ENCODE measurements around the gene RPL36. TPM values are rescaled to one million over a fixed set of nuclear protein-coding genes. Genes with fewer than 3 reads are reported as not detected.
"Not testable (repeated sequence)": the region's sequence is repeated elsewhere in the genome, so short reads cannot be mapped to it uniquely, and the experiment has no call there.

RPL36 gene
- total RNA-seq, 1 donor from 2014 or later = 564 TPM

GRCh38 chr19:5727453-5728050 lies 37.5 kb downstream of the RPL36 start:
- no peak for DNase-seq
- H3K4me1 ChIP-seq = no peaks in the 10 kb centered on the region
- H3K27me3 ChIP-seq = no peaks in the 10 kb centered on the region
- intact Hi-C loops (cut with DNase I) = no loop called here
- no peak for TF ChIP-seq CTCF (IDR thresholded peaks at IDR 0.05)
- H3K36me3 ChIP-seq = no peaks in the 10 kb centered on the region
- no peak for ATAC-seq
- H3K4me3 ChIP-seq = no peak overlapping the region
- peaks cover 7% of the 10 kb centered on the region for H3K9me3 ChIP-seq
- H3K27ac ChIP-seq = no peak overlapping the region

- H3K27ac ChIP-seq; ATAC-seq; H3K4me1 ChIP-seq; H3K9me3 ChIP-seq; H3K36me3 ChIP-seq; H3K4me3 ChIP-seq; DNase-seq; H3K27me3 ChIP-seq; intact Hi-C loops (cut with DNase I): not testable (repeated sequence)
These were observed 43.1 kb downstream of the RPL36 start for GRCh38 chr19:5733172-5733571.

- no peak for DNase-seq
- intact Hi-C loops (cut with DNase I) = no loop called here
- Histone ChIP-seq H3K27me3 (no peaks in the 10 kb centered on the region), H3K4me3 (no peak overlapping the region), H3K4me1 (no peaks in the 10 kb centered on the region), H3K9me3 (no peaks in the 10 kb centered on the region), H3K27ac (no peak overlapping the region), H3K36me3 (no peaks in the 10 kb centered on the region)
- no peak for ATAC-seq
- no peak for TF ChIP-seq CTCF (IDR thresholded peaks at IDR 0.05)
These were observed 48.3 kb downstream of the RPL36 start for GRCh38 chr19:5738423-5738822.

Other genes with a start within 250 kb of the RPL36 start
- gene ZNRF4, start 234.9 kb upstream of the RPL36 start, total RNA-seq = not detected
- gene TINCR, start 122.3 kb upstream of the RPL36 start, total RNA-seq = 5.6 TPM
- 74.2 TPM for gene SAFB2, start 67.5 kb upstream of the RPL36 start, total RNA-seq
- 71.9 TPM for gene SAFB, start 67.2 kb upstream of the RPL36 start, total RNA-seq
- gene MICOS13, start 9.8 kb upstream of the RPL36 start, total RNA-seq = 48.3 TPM
- gene HSD11B1L, start 9.3 kb upstream of the RPL36 start, total RNA-seq = 6.6 TPM
- gene LONP1, start 29.9 kb downstream of the RPL36 start, total RNA-seq = 79.1 TPM
- not detected for gene CATSPERD, start 30.3 kb downstream of the RPL36 start, total RNA-seq
- 2.0 TPM for gene PRR22, start 94.5 kb downstream of the RPL36 start, total RNA-seq
- gene DUS3L, start 100.9 kb downstream of the RPL36 start, total RNA-seq = 26.8 TPM
- gene NRTN, start 114.8 kb downstream of the RPL36 start, total RNA-seq = 2.1 TPM
- 2.7 TPM for gene FUT6, start 149.4 kb downstream of the RPL36 start, total RNA-seq
- gene FUT3, start 161.2 kb downstream of the RPL36 start, total RNA-seq = 17.3 TPM
- gene FUT5, start 180.2 kb downstream of the RPL36 start, total RNA-seq = not detected
- gene NDUFA11, start 213.5 kb downstream of the RPL36 start, total RNA-seq = 134 TPM
- 6.8 TPM for gene VMAC, start 214.6 kb downstream of the RPL36 start, total RNA-seq
- 12.5 TPM for gene CAPS, start 224.0 kb downstream of the RPL36 start, total RNA-seq

All from upper lobe of right lung (tissue), 1 donor.